Measurements from ENCODE around the gene MAD2L2.

The MAD2L2 gene

GRCh38 chr1:11651017-11651416 is 29.9 kb downstream of the MAD2L2 start:
- no peak for TF ChIP-seq FOXP2 (optimal IDR thresholded peaks at IDR 0.05; ENCODE audit: borderline replicate concordance, extremely low read depth, extremely low read length, insufficient read depth)
- TF ChIP-seq POLR2AphosphoS5 (IDR thresholded peaks at IDR 0.05; ENCODE audit: low read depth, low read length) = no peak
- no peak for TF ChIP-seq SIN3A (IDR thresholded peaks at IDR 0.05; ENCODE audit: borderline replicate concordance, insufficient read depth, low read length)
- TF ChIP-seq REST (IDR thresholded peaks at IDR 0.05; ENCODE audit: insufficient read depth in 1 of 2, low read depth in 2 of 2, low read length in 2 of 2) = no peak
- no peak for TF ChIP-seq TAF1 (IDR thresholded peaks at IDR 0.05; ENCODE audit: borderline replicate concordance, insufficient read depth, low read length)

GRCh38 chr1:11650331-11650991 is 30.5 kb downstream of the MAD2L2 start:
- TF ChIP-seq REST (IDR thresholded peaks at IDR 0.05; ENCODE audit: insufficient read depth in 1 of 2, low read depth in 2 of 2, low read length in 2 of 2) (no peak), FOXP2 (optimal IDR thresholded peaks at IDR 0.05; ENCODE audit: borderline replicate concordance, extremely low read depth, extremely low read length, insufficient read depth) (peak; percentile 88), TAF1 (IDR thresholded peaks at IDR 0.05; ENCODE audit: borderline replicate concordance, insufficient read depth, low read length) (no peak)

- no peak for TF ChIP-seq FOXP2 (optimal IDR thresholded peaks at IDR 0.05; ENCODE audit: borderline replicate concordance, extremely low read depth, extremely low read length, insufficient read depth)
- no peak for TF ChIP-seq REST (IDR thresholded peaks at IDR 0.05; ENCODE audit: insufficient read depth in 1 of 2, low read depth in 2 of 2, low read length in 2 of 2)
- no peak for TF ChIP-seq POLR2AphosphoS5 (IDR thresholded peaks at IDR 0.05; ENCODE audit: low read depth, low read length)
- no peak for TF ChIP-seq TAF1 (IDR thresholded peaks at IDR 0.05; ENCODE audit: borderline replicate concordance, insufficient read depth, low read length)
- no peak for TF ChIP-seq SIN3A (IDR thresholded peaks at IDR 0.05; ENCODE audit: borderline replicate concordance, insufficient read depth, low read length)
These were observed 31.2 kb downstream of the MAD2L2 start for GRCh38 chr1:11649624-11650330.

- no peak for TF ChIP-seq REST (IDR thresholded peaks at IDR 0.05; ENCODE audit: insufficient read depth in 1 of 2, low read depth in 2 of 2, low read length in 2 of 2)
- TF ChIP-seq SIN3A (IDR thresholded peaks at IDR 0.05; ENCODE audit: borderline replicate concordance, insufficient read depth, low read length) = no peak
- no peak for TF ChIP-seq FOXP2 (optimal IDR thresholded peaks at IDR 0.05; ENCODE audit: borderline replicate concordance, extremely low read depth, extremely low read length, insufficient read depth)
- no peak for TF ChIP-seq POLR2AphosphoS5 (IDR thresholded peaks at IDR 0.05; ENCODE audit: low read depth, low read length)
- no peak for TF ChIP-seq TAF1 (IDR thresholded peaks at IDR 0.05; ENCODE audit: borderline replicate concordance, insufficient read depth, low read length)
These were observed 31.7 kb downstream of the MAD2L2 start for GRCh38 chr1:11649237-11649623.

Data from PFSK-1 (cell line).